Epithelial cell of proximal tubule (primary cell): ENCODE measurements around the gene PABPC1L. TPM values are rescaled to one million over a fixed set of nuclear protein-coding genes. Genes with fewer than 3 reads are reported as not detected.
A peak's percentile ranks its signal among the peaks of the same experiment; 100 is the strongest.

Experiments
- DNase-seq: peaks from one replicate; pipeline ENCODE4 v3.0.0-alpha.2; 2011; ENCODE audit warnings: low read depth
- H3K4me3 ChIP-seq: 2 replicates; pipeline ENCODE4 v1.5.1; 2011; ENCODE audit warnings: low read depth, mild to moderate bottlenecking, low read length
- total RNA-seq: library from RNA; depleted of rRNA; stranded (reverse); fragments of >200 nt; gene quantifications from 2 replicates; pipeline ENCODE4 v1.2.3, GENCODE V29; 2015
- TF ChIP-seq, protein P1 (sequence below): conservative IDR thresholded peaks from 2 replicates; pipeline ENCODE4 v1.5.1; 2012; ENCODE audit warnings: low read depth, mild to moderate bottlenecking, low read length

PABPC1L gene
- total RNA-seq, 1 donor from 2014 or later: 9.2 TPM

- no peak for DNase-seq
- peak within 1 kb of the TSS; percentile 84 for H3K4me3 ChIP-seq
- TF ChIP-seq, protein P1, sequence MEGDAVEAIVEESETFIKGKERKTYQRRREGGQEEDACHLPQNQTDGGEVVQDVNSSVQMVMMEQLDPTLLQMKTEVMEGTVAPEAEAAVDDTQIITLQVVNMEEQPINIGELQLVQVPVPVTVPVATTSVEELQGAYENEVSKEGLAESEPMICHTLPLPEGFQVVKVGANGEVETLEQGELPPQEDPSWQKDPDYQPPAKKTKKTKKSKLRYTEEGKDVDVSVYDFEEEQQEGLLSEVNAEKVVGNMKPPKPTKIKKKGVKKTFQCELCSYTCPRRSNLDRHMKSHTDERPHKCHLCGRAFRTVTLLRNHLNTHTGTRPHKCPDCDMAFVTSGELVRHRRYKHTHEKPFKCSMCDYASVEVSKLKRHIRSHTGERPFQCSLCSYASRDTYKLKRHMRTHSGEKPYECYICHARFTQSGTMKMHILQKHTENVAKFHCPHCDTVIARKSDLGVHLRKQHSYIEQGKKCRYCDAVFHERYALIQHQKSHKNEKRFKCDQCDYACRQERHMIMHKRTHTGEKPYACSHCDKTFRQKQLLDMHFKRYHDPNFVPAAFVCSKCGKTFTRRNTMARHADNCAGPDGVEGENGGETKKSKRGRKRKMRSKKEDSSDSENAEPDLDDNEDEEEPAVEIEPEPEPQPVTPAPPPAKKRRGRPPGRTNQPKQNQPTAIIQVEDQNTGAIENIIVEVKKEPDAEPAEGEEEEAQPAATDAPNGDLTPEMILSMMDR: no peak
Measured at GRCh38 chr20:44960103-44960852, 50.4 kb downstream of the PABPC1L start, which contains the start of gene TOMM34. Gene TOMM34 (minus strand): TSS chr20:44960397. CDS start chr20:44960333, 64 bp downstream.

DNA sequence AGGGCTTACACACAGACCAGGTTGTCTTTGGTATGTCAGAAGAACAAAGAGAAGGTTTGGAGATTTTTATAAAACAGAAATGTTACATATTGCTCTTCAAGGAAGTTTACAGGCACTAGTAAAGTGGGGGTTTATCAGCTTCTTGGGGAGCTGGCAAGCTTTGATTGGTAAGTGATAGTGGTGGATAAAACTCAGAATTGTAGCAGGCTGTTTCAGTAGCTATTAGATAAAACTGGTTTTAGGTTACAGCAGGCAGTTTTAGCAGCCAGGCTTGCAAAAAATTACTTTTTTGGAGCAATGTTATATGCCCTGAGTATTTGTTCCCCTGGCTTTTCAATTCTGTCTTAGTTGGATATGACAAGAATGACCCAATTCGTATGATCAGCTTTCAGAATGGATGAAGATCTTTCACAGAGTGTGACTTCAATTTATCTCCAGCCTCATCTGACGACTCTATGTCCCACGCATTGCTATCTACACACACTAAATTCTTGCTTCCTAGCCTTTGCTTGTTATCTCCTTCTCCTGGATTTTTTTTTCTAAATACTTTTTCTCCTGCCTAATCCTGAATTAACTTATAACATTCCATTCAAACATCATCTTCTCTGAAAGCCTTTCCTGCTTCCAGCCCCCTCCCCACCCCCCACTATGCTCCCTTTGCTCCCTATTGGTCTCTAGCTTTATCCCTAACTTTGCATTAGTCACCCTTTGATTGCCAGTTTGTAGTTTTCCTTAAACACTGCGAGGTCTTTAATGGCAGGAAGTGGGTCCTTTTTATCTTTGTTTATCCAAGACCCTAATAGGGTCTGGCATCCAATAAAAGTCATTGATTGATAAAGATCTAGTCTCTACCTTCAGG, 51.4 kb downstream of the PABPC1L start:
- no peak for DNase-seq
- H3K4me3 ChIP-seq: no peak overlapping the region
- TF ChIP-seq, protein P1: no peak

- H3K4me3 ChIP-seq: no peak overlapping the region
- TF ChIP-seq, protein P1: no peak
- DNase-seq: no peak
Measured at GRCh38 chr20:44961870-44962267, 52.0 kb downstream of the PABPC1L start.

DNA sequence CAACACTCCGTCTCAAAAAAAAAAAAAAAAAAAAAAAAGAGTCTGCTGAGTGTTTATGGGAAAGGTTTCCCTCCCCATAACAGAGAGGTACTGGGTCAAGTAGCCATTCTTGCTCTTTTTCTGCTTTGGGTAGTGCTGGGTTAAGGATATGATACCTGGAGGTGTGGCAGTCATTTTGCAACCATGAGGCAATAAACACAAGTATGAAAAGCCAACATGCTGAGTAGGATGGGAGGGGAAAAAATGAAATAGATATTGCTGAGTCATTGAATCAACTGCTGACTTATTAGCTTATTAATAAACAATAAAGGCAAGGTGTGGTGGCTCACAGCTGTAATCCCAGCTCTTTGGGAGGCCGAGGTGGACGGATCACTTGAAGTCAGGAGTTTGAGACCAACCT, 52.6 kb downstream of the PABPC1L start:
- no peak overlapping the region for H3K4me3 ChIP-seq
- no peak for DNase-seq
- TF ChIP-seq, protein P1: no peak

DNA sequence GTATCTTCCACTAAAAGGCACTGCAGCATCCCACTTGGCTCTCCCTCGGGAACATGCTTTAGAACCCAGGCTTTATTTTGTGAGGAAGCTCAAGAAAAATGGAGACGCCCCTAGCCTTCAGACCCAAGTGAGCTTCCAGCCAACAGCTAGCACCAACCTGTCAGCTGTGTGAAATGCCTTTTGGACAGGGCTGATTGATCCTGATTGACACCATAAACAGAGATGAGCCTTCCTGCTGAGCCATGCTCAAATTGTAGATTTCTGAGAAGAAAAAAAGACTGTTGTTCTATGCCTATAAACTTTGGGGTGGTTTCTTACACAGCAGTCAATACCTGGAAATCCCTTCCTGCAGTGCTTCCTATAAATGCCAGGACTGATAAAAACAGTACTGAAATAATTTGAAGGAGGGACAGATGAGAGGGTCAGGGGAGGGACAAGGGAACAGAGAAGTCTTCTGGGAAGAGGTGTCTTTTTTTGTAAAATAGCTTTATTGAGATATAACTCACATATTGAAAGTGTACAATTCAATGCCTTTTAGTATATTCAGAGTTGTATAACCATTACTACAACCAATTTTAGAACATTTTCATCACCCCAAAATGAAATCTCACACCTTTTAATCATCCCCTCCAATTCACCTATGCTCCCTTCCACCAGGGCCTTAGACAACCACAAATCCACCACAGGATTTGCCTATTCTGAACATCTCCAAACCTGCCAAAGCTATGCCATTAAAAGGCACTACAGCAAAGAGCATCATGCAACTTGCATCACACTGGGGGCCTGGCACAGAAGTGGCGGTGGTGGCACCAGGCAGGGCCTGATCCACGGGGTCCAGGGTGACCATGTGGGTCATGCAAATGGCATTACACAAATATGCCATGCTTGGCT, 53.7 kb downstream of the PABPC1L start:
- no peak for DNase-seq
- H3K4me3 ChIP-seq: no peak overlapping the region
- TF ChIP-seq, protein P1: no peak

GRCh38 chr20:44965651-44966029, 55.8 kb downstream of the PABPC1L start:
- DNase-seq: no peak
- TF ChIP-seq, protein P1: no peak
- H3K4me3 ChIP-seq: peak overlapping the region; percentile 90
